GM13976 (cell line): ENCODE results near the gene C1orf116.

Source experiments
- DNase-seq: peaks from one replicate; pipeline ENCODE4 v3.0.0; 2012; ENCODE audit warnings: low spot score
- CTCF ChIP-seq: IDR thresholded peaks from 2 replicates; pipeline ENCODE4 v1.5.1; 2012; ENCODE audit warnings: borderline replicate concordance, mild to moderate bottlenecking; ENCODE audit not compliant: insufficient read depth; ENCODE audit errors: extremely low read depth, missing control alignments, control extremely low read depth
- in situ Hi-C: fragments of 300-500 bp; cut with MboI; formaldehyde crosslinking; loops from one replicate; pipeline ENCODE4 v1.12.0; 2022; ENCODE audit warnings: low sequenced_read_pairs, mixed read lengths, inconsistent platforms; ENCODE audit not compliant: unreplicated experiment

C1orf116 gene

GRCh38 chr1:206987873-206988272, 44.7 kb downstream of the C1orf116 start:
- no peak for DNase-seq
- no peak for TF ChIP-seq CTCF
- in situ Hi-C loops = no loop called here

GRCh38 chr1:206986885-206987284, 45.7 kb downstream of the C1orf116 start:
- DNase-seq = no peak
- no peak for TF ChIP-seq CTCF
- in situ Hi-C loops = no loop called here

- in situ Hi-C loops = no loop called here
- TF ChIP-seq CTCF = no peak
- no peak for DNase-seq
These were observed 46.2 kb downstream of the C1orf116 start for GRCh38 chr1:206986402-206986801.

- TF ChIP-seq CTCF = no peak
- DNase-seq = no peak
- in situ Hi-C loops = no loop called here
These were observed 47.3 kb downstream of the C1orf116 start for GRCh38 chr1:206985162-206985749.

- DNase-seq = peak; percentile 72
- peak; percentile 79 for TF ChIP-seq CTCF
- in situ Hi-C loops = loop anchor here (5.0 kb wide), 1 partner anchor 245 kb away; no protein-coding TSS in a partner anchor
These were observed 50.3 kb downstream of the C1orf116 start for GRCh38 chr1:206982216-206982615.

- peak; percentile 75 for TF ChIP-seq CTCF
- DNase-seq = no peak
- in situ Hi-C loops = loop anchor here (5.0 to 10.0 kb wide), 3 partner anchors 167 to 345 kb away; partner anchors contain the start of gene DYRK3
These were observed 53.0 kb downstream of the C1orf116 start for GRCh38 chr1:206979379-206980043.
